ENCODE measurements around the gene CAPRIN1.

Gene CAPRIN1

DNA sequence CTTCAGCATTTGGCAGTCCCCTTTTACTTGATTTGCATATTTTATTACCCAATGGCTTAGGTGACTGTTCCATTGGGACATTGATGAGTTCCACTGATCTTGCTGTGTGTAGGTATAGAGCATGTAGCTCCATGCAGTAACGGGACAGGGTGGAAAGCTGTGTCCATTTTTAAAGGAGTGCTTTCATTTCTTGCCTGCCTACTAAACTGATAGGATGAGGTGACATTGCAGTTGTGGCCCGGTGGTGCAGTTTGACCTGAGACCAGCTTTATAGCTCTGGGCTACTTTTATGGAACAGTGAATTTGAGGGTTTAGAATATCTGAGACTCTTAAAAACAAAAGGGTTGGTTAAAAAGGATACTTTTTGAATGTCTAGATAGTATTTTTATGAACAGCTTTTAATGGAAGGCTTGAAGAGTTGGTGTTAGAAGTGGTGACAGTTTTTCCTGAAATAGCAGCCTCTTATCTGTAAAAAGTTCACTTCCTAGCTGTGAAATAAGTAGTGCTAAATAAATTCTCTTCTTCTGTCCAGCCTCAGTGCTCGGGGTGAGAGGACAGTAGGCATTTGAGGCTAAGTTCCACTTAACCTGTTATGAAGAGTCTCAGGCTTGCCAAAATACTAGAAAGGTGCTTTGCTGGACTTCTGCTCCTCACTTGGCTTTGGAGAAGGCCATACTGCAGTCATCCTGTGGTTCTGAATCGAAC is 80.9 kb downstream of the CAPRIN1 start:
- H3K4me3 ChIP-seq (ENCODE audit: low read length): no peak overlapping the region
- DNase-seq (ENCODE audit: low read depth, low spot score): no peak

DNA sequence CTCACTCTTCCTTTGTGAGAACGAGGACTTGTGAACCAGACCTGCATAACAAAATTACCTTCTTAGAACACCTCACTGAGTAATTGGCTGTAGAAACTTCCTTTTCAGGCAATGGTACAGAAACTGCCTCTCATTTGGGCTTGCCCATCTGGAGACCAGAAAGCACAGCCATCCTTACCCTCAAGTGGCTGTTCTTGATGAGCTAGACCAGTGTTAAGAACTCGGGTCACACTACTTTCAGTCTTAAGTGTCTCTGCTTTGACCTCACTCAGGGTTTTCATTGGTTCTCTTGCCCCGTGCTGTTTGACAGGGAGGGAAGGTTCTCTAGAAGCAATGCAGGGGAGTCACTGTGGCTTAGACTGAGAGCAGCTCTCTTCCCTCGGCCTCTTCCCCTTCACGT is 83.2 kb downstream of the CAPRIN1 start:
- H3K4me3 ChIP-seq (ENCODE audit: low read length): no peak overlapping the region
- no peak for DNase-seq (ENCODE audit: low read depth, low spot score)

DNA sequence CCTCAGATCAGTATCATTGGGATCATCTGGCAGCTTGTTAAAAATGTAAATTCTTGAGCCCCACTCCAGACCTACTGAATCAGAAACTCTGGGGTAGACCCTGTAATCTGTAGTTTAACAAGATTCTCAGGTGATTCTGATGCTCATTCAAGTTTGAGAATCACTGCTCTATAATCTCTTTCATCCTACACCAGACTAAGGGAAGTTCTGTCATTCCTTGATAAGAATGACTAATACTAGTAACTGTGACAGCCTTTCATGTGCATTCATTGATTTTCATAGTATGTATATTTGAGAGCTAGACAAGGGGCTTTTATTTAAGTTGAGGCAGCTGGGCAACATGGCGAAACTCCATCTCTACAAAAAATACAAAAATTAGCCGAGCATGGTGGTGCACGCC is 83.9 kb downstream of the CAPRIN1 start:
- no peak for DNase-seq (ENCODE audit: low read depth, low spot score)
- H3K4me3 ChIP-seq (ENCODE audit: low read length): no peak overlapping the region

DNA sequence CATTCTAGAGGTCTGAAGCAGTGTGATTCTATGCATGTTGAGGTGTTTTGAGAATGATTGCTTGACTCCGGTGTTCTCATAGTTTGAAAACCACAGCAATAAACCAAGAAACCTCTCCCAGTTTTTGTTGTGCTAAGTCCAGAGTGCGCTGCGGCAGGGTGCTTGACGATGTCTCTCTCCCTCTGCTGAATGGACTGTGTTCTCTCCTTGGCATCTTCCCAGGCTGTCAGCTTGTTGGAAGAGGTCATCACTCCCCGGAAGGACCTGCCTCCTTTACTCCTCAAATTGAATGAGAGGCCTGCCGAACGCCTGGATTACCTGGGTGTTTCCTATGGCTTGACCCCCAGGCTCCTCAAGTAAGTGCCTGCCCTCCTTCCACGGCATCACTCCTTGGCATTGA is 84.9 kb downstream of the CAPRIN1 start:
- DNase-seq (ENCODE audit: low read depth, low spot score): no peak
- no peak overlapping the region for H3K4me3 ChIP-seq (ENCODE audit: low read length)

DNA sequence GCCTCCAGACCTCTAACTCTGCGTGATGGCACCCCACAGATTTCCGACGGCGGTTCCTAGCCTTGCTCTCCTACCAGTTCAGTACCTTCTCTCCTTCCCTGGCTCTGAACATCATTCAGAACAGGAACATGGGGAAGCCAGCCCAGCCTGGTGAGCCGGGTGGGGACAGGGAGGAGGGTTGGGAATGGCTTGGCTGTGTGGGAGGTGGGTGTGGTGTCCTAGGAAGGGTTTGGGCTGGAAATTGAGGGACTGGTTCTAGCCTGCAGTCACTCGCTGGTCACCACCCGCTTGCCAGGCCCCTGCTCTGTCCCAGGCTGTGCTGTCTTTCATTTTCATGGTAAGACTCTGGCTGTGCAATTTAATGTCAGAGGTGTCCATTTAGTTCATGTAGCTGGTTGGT is 87.8 kb downstream of the CAPRIN1 start:
- H3K4me3 ChIP-seq (ENCODE audit: low read length): no peak overlapping the region
- DNase-seq (ENCODE audit: low read depth, low spot score): no peak

DNA sequence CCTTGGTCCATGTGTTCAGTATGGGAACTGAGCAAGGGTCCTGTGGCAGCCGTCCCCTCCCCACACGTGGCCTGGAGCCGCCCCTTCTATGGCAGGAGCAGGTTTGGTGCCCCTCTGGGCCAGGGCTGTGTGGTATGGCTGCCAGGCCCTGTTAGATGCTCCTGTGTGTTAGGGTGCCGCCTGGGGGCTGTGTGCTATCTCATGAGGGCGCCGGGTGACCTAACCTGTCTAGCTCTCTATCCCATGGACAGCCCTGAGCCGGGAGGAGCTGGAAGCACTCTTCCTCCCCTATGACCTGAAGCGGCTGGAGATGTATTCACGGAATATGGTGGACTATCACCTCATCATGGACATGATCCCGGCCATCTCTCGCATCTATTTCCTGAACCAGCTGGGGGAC is 88.6 kb downstream of the CAPRIN1 start:
- H3K4me3 ChIP-seq (ENCODE audit: low read length): no peak overlapping the region
- no peak for DNase-seq (ENCODE audit: low read depth, low spot score)

DNA sequence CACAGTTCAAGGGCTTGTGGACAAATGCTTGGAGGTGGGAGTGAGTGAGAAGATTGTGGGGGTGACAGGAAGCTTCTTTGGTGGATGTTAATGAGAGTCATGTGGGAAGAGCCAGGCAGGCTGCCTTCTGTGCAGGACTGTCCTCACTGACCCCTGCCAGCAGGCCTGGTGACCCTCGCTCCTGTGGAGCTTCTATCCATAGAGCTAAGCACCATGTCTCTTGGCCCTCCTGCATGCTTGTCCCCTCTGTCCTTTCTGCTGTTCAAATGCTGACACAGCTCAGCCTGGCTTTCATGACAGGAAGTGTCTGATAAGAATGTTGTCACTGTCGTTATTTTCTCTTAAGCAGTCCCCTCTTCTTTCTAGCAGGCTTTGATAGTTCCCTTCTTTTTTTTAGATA is 91.5 kb downstream of the CAPRIN1 start:
- DNase-seq (ENCODE audit: low read depth, low spot score): no peak
- H3K4me3 ChIP-seq (ENCODE audit: low read length): no peak overlapping the region

DNA sequence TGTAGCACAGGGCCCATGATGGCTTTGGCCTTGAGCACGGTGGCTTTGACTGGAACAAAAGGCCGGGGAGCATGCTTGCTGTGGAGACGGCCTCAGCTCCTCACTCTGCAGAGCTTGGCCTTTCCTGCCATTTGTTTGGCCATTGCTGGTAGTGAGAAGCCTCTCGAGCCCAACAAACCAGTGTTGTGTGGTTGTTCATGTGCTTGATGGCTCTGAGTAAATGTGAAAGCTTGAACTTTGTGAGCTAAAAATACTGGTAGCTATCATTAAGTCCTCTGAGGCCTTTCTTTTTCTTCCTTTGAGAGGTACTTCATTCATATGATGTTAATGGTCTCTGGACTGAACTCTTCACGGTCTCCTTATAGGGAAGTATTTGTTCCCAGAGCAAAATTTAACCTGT is 93.5 kb downstream of the CAPRIN1 start:
- no peak overlapping the region for H3K4me3 ChIP-seq (ENCODE audit: low read length)
- DNase-seq (ENCODE audit: low read depth, low spot score): no peak

DNA sequence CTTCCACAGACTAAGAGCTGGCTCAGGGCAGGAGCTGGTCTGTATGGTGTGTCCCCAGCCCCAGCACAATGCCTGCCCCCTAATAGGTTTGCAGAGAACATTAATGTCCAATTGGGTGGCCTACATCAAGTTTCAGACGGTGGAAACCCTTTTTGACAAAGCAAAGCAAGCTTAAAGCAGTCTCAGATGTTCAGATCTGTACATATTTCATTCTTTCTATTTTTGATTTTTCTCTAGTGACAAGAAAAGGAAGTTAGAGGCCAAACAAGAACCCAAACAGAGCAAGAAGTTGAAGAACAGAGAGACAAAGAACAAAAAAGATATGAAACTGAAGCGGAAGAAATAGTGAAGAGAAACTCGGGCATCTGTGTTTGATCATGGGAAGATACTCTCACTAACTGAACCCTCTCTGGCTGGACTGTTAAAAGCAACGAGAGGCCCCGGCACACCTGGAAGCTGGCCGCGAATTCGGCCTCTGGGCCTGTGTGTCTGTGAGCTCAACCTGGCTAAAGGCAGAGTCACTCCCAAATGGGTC is 94.4 kb downstream of the CAPRIN1 start:
- no peak for DNase-seq (ENCODE audit: low read depth, low spot score)
- no peak overlapping the region for H3K4me3 ChIP-seq (ENCODE audit: low read length)

DNA sequence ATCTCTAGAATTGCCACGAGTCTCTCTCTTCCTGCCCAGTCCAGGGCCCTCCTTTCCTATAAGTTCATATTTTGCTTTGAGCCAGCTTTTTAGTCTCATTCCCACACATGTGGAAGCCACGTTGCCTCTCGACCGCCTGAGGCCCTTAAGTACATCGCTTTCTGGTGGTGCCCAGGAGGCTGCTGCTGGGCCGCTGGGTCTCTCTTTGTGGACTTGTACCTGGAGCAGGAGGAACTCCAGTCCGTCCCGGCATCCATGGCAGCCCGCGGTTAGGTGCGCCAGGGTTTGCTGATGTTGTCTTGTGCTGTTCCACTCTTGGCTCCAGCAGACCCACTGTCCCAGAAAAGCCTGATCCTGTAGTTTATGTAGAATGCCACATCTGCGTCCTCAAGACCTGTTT is 94.9 kb downstream of the CAPRIN1 start:
- no peak overlapping the region for H3K4me3 ChIP-seq (ENCODE audit: low read length)
- DNase-seq (ENCODE audit: low read depth, low spot score): no peak

DNA sequence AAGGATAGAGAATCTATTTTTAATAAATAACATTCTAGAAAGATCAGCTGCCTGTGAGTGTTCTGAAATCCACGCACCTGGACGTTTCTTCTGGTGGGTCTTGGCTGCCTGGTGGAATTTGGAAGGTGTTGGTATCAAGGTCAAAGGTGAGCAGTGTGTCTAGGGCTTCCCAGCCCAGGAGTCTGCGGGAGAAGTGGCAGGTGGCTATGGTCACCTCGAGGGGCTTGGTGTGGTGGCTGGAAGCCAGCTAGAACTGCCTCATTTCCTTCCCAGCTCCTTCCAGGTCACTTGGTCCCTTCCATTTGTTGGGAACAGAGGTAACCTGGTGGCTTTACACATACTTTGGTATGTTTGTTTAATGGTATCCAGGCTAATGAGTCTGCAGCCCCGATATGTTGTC is 95.3 kb downstream of the CAPRIN1 start:
- DNase-seq (ENCODE audit: low read depth, low spot score): no peak
- no peak overlapping the region for H3K4me3 ChIP-seq (ENCODE audit: low read length)

DNA sequence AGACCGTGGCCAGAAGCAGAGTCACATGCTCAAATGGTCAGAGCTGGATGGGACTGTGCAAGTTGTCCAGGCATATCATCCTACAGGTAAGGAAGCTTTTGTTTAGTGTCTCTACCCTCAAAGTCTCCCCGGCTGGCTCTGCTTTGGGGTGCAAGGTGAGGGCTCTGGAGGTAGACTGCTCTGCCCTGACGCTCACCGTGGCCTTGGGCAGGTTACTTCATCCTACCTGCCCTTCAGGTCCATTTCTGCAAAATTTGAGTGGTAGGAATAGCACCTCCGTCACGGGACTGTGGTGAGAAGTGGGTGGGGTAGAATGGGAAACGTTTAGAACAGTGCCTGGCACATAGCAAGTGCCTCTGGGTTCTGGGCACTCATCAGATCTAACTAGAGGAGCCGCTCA is 96.0 kb downstream of the CAPRIN1 start:
- H3K4me3 ChIP-seq (ENCODE audit: low read length): no peak overlapping the region
- DNase-seq (ENCODE audit: low read depth, low spot score): no peak

DNA sequence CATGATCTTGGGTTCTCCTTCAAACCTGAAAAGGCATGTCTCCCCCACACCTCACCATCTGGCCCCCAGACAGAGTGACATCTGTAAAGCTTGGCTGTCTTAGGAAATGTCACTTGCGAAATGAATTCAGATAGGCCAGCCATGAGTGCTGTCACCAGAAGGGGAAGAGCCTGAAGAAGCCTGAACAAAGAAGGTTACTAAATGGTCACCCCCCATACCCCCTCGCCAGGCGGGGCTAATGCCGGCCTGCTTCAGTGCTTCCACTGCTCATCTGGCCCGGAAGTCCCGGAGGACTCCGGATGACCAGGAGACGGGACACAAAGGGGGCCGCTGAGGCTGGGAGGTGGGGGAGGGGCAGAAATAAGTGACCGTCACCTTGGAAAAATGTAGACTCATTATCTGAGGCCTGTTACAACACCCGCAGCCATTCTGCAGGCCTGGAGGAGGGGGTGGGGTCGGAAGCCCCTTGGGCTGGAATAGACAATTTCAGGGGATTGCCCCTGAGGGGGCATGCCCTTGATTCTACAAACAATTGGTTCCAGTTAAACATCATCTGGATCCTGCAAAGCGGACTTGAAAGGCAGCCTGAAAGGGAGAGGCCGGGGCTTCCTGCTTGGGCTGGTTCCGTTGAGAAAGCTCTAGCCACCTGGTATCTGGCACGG is 97.1 kb downstream of the CAPRIN1 start:
- DNase-seq (ENCODE audit: low read depth, low spot score): no peak
- H3K4me3 ChIP-seq (ENCODE audit: low read length): no peak overlapping the region

DNA sequence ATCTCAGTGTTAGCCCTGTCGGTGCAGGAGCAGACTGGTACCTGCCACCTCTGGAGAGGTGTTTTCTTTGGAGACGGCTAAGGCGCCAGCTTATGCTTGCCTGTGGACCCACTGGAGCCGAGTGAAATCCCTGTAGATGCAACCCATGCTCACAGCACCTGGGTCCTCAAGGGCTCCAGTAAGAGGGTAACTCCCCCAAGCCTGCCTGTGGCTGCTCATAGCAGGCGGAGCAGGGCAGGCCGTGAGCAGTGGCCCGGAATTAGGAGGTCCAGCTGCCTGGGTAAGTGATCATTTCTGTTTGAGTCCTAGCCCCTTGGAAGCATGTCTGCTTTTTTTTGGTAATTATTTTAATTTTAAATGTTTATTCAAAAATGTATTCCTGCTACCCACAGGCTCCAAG is 97.7 kb downstream of the CAPRIN1 start:
- no peak for DNase-seq (ENCODE audit: low read depth, low spot score)
- no peak overlapping the region for H3K4me3 ChIP-seq (ENCODE audit: low read length)

DNA sequence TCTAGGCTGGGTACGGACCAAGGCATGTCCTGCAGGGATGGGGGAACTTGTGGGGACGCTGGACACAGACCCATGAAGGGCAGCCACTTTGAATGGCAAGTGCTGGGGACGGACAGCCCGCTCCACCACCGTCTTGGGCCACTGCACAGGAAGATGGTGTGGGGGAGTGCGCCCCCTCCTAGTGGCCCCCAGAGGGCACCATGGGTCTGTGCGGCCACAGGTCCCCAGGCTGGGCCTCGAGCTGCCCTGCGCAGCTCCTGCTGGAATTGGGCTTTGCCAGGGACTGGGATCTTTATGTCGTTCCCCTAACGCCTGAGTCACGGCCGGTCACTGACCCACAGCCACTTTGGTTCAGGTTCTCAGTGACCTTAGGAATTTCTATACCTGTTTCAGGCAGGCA is 98.3 kb downstream of the CAPRIN1 start:
- H3K4me3 ChIP-seq (ENCODE audit: low read length): no peak overlapping the region
- DNase-seq (ENCODE audit: low read depth, low spot score): no peak

DNA sequence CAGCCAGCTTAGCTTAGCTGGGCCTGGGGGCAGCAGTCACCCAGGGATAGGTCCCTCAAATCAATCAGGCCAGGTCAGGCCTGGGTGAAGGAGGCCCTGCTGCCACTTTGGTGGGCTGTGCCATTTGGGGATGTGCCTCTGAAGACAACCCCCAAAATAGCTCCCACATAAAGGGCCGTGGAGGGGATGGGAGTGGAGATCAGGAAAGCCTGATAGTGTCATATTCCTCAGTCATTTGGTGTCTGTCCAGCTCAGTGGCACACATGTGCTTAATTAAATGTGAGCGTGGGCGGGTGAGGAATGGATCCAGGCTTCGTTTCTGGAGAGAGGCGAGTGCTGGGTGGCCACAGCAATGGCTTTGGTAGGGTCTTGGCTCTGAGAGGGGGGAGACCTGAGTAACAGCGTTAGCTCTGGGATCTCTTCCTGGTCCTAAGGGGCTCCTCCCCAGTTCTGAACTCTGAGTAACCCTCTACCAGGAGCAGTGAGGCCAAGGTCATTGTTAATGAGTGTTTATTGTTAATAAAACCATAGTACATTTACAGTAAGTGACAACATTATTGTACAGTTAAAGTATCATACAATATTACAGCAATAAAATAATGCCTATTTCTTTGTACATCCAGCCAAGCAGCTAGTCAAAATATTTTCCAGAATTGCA is 99.1 kb downstream of the CAPRIN1 start:
- DNase-seq (ENCODE audit: low read depth, low spot score): no peak
- no peak overlapping the region for H3K4me3 ChIP-seq (ENCODE audit: low read length)
